Prostate gland (tissue), 2 donors: Measurements from ENCODE around the gene COX19.

Experiments used
- POLR2A ChIP-seq: fragments of 450-650 bp; IDR thresholded peaks from one replicate; pipeline ENCODE4 v1.6.1; 2016; ENCODE audit warnings: antibody characterized with exemption, mild to moderate bottlenecking
- POLR2AphosphoS5 ChIP-seq: sonication (generic); formaldehyde crosslinking; IDR thresholded peaks from one replicate; pipeline ENCODE4 v1.6.1; 2017; ENCODE audit warnings: antibody characterized with exemption
- TF ChIP-seq, protein P1 (sequence below), 4 experiments: fragments of 200-600 bp in 2 of 4; fragments of 450-650 bp in 2 of 4; sonication (generic) in 2 of 4; IDR thresholded peaks; 1 replicate in 3 of 4; 2 replicates in 1 of 4; pipeline ENCODE4 v1.5.1; 2016 to 2019; ENCODE audit warnings: antibody characterized with exemption in 4 of 4, mild to moderate bottlenecking in 2 of 4, moderate library complexity in 2 of 4

DNA sequence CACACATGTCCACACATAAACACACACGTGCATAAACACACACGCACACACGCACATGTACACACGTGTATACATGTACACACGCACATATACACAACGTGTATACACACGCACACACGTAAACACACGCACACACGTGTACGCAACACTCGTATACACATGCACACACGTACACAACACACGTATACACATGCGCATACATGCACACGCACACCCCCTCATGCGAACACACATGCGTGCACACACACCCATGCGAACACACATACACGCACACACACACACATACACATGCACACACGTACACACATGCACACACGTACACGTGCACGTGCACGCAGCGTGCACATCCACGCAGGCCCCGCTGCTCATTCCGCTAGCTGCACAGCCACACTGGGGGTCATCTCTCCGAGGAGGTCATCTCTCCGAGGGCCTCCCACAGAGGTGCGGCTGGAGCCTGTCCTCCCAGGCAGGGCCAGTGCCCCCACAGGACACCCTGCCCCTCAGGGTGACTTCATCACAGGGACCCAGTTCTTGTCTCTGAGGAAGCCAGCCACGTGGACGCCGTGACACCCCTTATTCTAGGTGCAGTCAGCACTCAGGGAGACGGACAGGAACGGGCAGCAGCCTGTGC is 33.5 kb upstream of the COX19 start:
- TF ChIP-seq POLR2A, result no peak
- TF ChIP-seq, protein P1, sequence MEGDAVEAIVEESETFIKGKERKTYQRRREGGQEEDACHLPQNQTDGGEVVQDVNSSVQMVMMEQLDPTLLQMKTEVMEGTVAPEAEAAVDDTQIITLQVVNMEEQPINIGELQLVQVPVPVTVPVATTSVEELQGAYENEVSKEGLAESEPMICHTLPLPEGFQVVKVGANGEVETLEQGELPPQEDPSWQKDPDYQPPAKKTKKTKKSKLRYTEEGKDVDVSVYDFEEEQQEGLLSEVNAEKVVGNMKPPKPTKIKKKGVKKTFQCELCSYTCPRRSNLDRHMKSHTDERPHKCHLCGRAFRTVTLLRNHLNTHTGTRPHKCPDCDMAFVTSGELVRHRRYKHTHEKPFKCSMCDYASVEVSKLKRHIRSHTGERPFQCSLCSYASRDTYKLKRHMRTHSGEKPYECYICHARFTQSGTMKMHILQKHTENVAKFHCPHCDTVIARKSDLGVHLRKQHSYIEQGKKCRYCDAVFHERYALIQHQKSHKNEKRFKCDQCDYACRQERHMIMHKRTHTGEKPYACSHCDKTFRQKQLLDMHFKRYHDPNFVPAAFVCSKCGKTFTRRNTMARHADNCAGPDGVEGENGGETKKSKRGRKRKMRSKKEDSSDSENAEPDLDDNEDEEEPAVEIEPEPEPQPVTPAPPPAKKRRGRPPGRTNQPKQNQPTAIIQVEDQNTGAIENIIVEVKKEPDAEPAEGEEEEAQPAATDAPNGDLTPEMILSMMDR (IDR thresholded peaks at IDR 0.05), result no peak
- no peak for TF ChIP-seq POLR2AphosphoS5
